HG03064 (cell line): ENCODE data around the gene EHMT1.
"Not testable (repeated sequence)": the region's sequence is repeated elsewhere in the genome, so short reads cannot be mapped to it uniquely, and the experiment has no call there.

Experiments
- ATAC-seq: cut with Tn5 transposase; IDR thresholded peaks from one replicate; pipeline ENCODE4 v1.9.1; 2021; ENCODE audit warnings: low read depth; ENCODE audit not compliant: unreplicated experiment

EHMT1 gene

GRCh38 chr9:137590123-137590468, 28.7 kb upstream of the EHMT1 start:
- peak; percentile 27 for ATAC-seq

- ATAC-seq = peak; percentile 67
Measured at GRCh38 chr9:137590469-137591383, 28.1 kb upstream of the EHMT1 start, which contains the start of gene ZMYND19. Gene ZMYND19, minus strand, starts transcription at chr9:137590512. Its CDS starts 249 bp downstream, at chr9:137590263.

GRCh38 chr9:137592767-137593166, 26.0 kb upstream of the EHMT1 start:
- ATAC-seq = no peak

- ATAC-seq = no peak
Measured at GRCh38 chr9:137593176-137593575, 25.6 kb upstream of the EHMT1 start.

GRCh38 chr9:137596577-137596976, 22.2 kb upstream of the EHMT1 start:
- ATAC-seq = not testable (repeated sequence)

GRCh38 chr9:137598943-137599342, 19.9 kb upstream of the EHMT1 start:
- no peak for ATAC-seq

- ATAC-seq = no peak
Measured at GRCh38 chr9:137602661-137603060, 16.1 kb upstream of the EHMT1 start.

- ATAC-seq = no peak
Measured at GRCh38 chr9:137603879-137604278, 14.9 kb upstream of the EHMT1 start.

GRCh38 chr9:137604345-137605086, 14.3 kb upstream of the EHMT1 start:
- no peak for ATAC-seq

- ATAC-seq = peak; percentile 63
Measured at GRCh38 chr9:137605121-137606004, 13.4 kb upstream of the EHMT1 start, which contains the start of gene ARRDC1. Gene ARRDC1, plus strand, starts transcription at chr9:137605686. Its CDS starts 32 bp downstream, at chr9:137605718.

GRCh38 chr9:137606005-137606621, 12.7 kb upstream of the EHMT1 start:
- peak; percentile 24 for ATAC-seq

GRCh38 chr9:137606734-137607138, 12.1 kb upstream of the EHMT1 start:
- no peak for ATAC-seq

- ATAC-seq = no peak
Measured at GRCh38 chr9:137607141-137607857, 11.5 kb upstream of the EHMT1 start.

GRCh38 chr9:137610944-137611343, 7.9 kb upstream of the EHMT1 start:
- ATAC-seq = no peak

GRCh38 chr9:137611623-137612609, 6.9 kb upstream of the EHMT1 start:
- no peak for ATAC-seq

GRCh38 chr9:137612741-137613142, 6.1 kb upstream of the EHMT1 start:
- no peak for ATAC-seq

GRCh38 chr9:137613259-137613658, 5.5 kb upstream of the EHMT1 start:
- ATAC-seq = no peak
